T-helper 1 cell treated with Interleukin-12 subunit alpha and Interleukin-12 subunit beta and Interleukin-4 antibody, amounts not matched to agents 30 ng/mL and 1 ng/mL, for 36 hours (primary cell): ENCODE measurements around the gene PIGZ. TPM values are rescaled to one million over a fixed set of nuclear protein-coding genes. Genes with fewer than 3 reads are reported as not detected.

Experiments used
- intact Hi-C: fragments of 100-400 bp; cut with micrococcal nuclease; formaldehyde crosslinking; loops from one replicate; pipeline ENCODE4 v1.15.1; 2024
- total RNA-seq: library from RNA; stranded (reverse); gene quantifications from 2 replicates; pipeline ENCODE4 v1.2.3, GENCODE V29; 2022

PIGZ gene
- total RNA-seq, 1 donor from 2014 or later = 1.4 TPM

GRCh38 chr3:196983186-196983585 is 14.6 kb upstream of the PIGZ start:
- intact Hi-C loops = no loop called here

- intact Hi-C loops = no loop called here
Measured at GRCh38 chr3:196981657-196982056, 13.0 kb upstream of the PIGZ start.

GRCh38 chr3:196979545-196979944 is 10.9 kb upstream of the PIGZ start:
- intact Hi-C loops = no loop called here

- intact Hi-C loops = no loop called here
Measured at GRCh38 chr3:196976941-196977340, 8.3 kb upstream of the PIGZ start.

- intact Hi-C loops = no loop called here
Measured at GRCh38 chr3:196975349-196975748, 6.7 kb upstream of the PIGZ start.

- intact Hi-C loops = no loop called here
Measured at GRCh38 chr3:196974661-196975060, 6.0 kb upstream of the PIGZ start.

- intact Hi-C loops = no loop called here
Measured at GRCh38 chr3:196971094-196971698, 2.6 kb upstream of the PIGZ start.

- intact Hi-C loops = no loop called here
Measured at GRCh38 chr3:196970547-196971093, 2.0 kb upstream of the PIGZ start.

GRCh38 chr3:196969660-196970546 is 1.3 kb upstream of the PIGZ start:
- intact Hi-C loops = loop anchor here (1.0 to 2.0 kb wide), 7 partner anchors 28 to 433 kb away; partner anchors contain the start of genes DLG1, NCBP2 and SENP5

GRCh38 chr3:196969134-196969659 is 564 bp upstream of the PIGZ start:
- intact Hi-C loops = loop anchor here (1.0 to 2.0 kb wide), 7 partner anchors 27 to 432 kb away; partner anchors contain the start of genes DLG1, NCBP2 and SENP5

GRCh38 chr3:196967412-196968232 is 1.0 kb downstream of the PIGZ start:
- intact Hi-C loops = loop anchor here (2.0 kb wide), 3 partner anchors 331 to 431 kb away; partner anchors contain the start of gene DLG1

- intact Hi-C loops = no loop called here
Measured at GRCh38 chr3:196966526-196967401, 1.9 kb downstream of the PIGZ start.

- intact Hi-C loops = no loop called here
Measured at GRCh38 chr3:196965804-196966173, 2.8 kb downstream of the PIGZ start.

- intact Hi-C loops = no loop called here
Measured at GRCh38 chr3:196965112-196965803, 3.4 kb downstream of the PIGZ start.

GRCh38 chr3:196963631-196963953 is 5.0 kb downstream of the PIGZ start:
- intact Hi-C loops = no loop called here

- intact Hi-C loops = no loop called here
Measured at GRCh38 chr3:196962930-196963630, 5.6 kb downstream of the PIGZ start.

GRCh38 chr3:196962108-196962929 is 6.3 kb downstream of the PIGZ start:
- intact Hi-C loops = no loop called here

- intact Hi-C loops = no loop called here
Measured at GRCh38 chr3:196954832-196955231, 13.8 kb downstream of the PIGZ start.
